Bone marrow (tissue), 2 donors: ENCODE data around the gene GAN.
"Not testable (repeated sequence)": the region's sequence is repeated elsewhere in the genome, so short reads cannot be mapped to it uniquely, and the experiment has no call there.

Source experiments
- DNase-seq, 2 donors: peaks; one replicate each; lab custom pipeline; 2025; lab: John Stamatoyannopoulos, UW

The GAN gene

GRCh38 chr16:81307770-81308169 is 7.0 kb upstream of the GAN start:
- no peak for DNase-seq

- no peak for DNase-seq
Measured at GRCh38 chr16:81310045-81310644, 4.6 kb upstream of the GAN start.

- DNase-seq: no peak
Measured at GRCh38 chr16:81311762-81312161, 3.0 kb upstream of the GAN start.

- no peak for DNase-seq
Measured at GRCh38 chr16:81313701-81314602, 810 bp upstream of the GAN start.

GRCh38 chr16:81315271-81316175 is 761 bp downstream of the GAN start:
- DNase-seq: peak; percentile 6 to 30

GRCh38 chr16:81316176-81316496 is 1.4 kb downstream of the GAN start:
- no peak for DNase-seq

GRCh38 chr16:81318711-81319110 is 3.9 kb downstream of the GAN start:
- no peak for DNase-seq

- no peak for DNase-seq
Measured at GRCh38 chr16:81319221-81319912, 4.6 kb downstream of the GAN start.

GRCh38 chr16:81321039-81321438 is 6.3 kb downstream of the GAN start:
- no peak for DNase-seq

- no peak for DNase-seq
Measured at GRCh38 chr16:81321536-81321935, 6.8 kb downstream of the GAN start.

GRCh38 chr16:81324808-81325207 is 10.0 kb downstream of the GAN start:
- no peak for DNase-seq

- no peak for DNase-seq
Measured at GRCh38 chr16:81327011-81327410, 12.2 kb downstream of the GAN start.

- DNase-seq: no peak
Measured at GRCh38 chr16:81327447-81328196, 12.9 kb downstream of the GAN start.

- no peak for DNase-seq
Measured at GRCh38 chr16:81329947-81330346, 15.2 kb downstream of the GAN start.

GRCh38 chr16:81333356-81333755 is 18.6 kb downstream of the GAN start:
- DNase-seq: no peak

GRCh38 chr16:81335669-81336068 is 20.9 kb downstream of the GAN start:
- DNase-seq: no peak

- DNase-seq: no peak
Measured at GRCh38 chr16:81337097-81337496, 22.3 kb downstream of the GAN start.

- DNase-seq: not testable (repeated sequence)
Measured at GRCh38 chr16:81345172-81345571, 30.4 kb downstream of the GAN start.

GRCh38 chr16:81347425-81347824 is 32.7 kb downstream of the GAN start:
- DNase-seq: no peak

GRCh38 chr16:81349608-81350305 is 35.0 kb downstream of the GAN start:
- DNase-seq: no peak

- no peak for DNase-seq
Measured at GRCh38 chr16:81350306-81350615, 35.5 kb downstream of the GAN start.
